GM18951 (cell line): ENCODE measurements around the gene WDCP.
"Not testable (repeated sequence)": the region's sequence is repeated elsewhere in the genome, so short reads cannot be mapped to it uniquely, and the experiment has no call there.

ENCODE experiments used
- POLR2A ChIP-seq: IDR thresholded peaks from 4 replicates; pipeline ENCODE4 v1.6.1; 2011; ENCODE audit warnings: mild to moderate bottlenecking; ENCODE audit not compliant: insufficient read length, insufficient read depth; ENCODE audit errors: extremely low read depth
- in situ Hi-C: fragments of 300-500 bp; cut with MboI; formaldehyde crosslinking; loops from one replicate; pipeline ENCODE4 v1.12.0; 2022; ENCODE audit warnings: low sequenced_read_pairs, mixed read lengths, inconsistent platforms; ENCODE audit not compliant: unreplicated experiment

The WDCP gene

GRCh38 chr2:24046930-24047702 lies at the start of gene WDCP:
Gene WDCP, minus strand, starts transcription at chr2:24047391. Its CDS starts 7,897 bp downstream, at chr2:24039494.
- in situ Hi-C loops: no loop called here
- TF ChIP-seq POLR2A: peak; percentile 88

- in situ Hi-C loops: not testable (repeated sequence)
Measured at GRCh38 chr2:24095171-24095677, 48.0 kb upstream of the WDCP start.

GRCh38 chr2:24093270-24093669 lies 46.1 kb upstream of the WDCP start:
- in situ Hi-C loops: not testable (repeated sequence)

GRCh38 chr2:24088821-24089359 lies 41.7 kb upstream of the WDCP start:
- no peak for TF ChIP-seq POLR2A
- in situ Hi-C loops: no loop called here

GRCh38 chr2:24087032-24087431 lies 39.8 kb upstream of the WDCP start:
- in situ Hi-C loops: no loop called here
- TF ChIP-seq POLR2A: no peak

GRCh38 chr2:24086241-24086640 lies 39.0 kb upstream of the WDCP start:
- in situ Hi-C loops: no loop called here
- TF ChIP-seq POLR2A: no peak

GRCh38 chr2:24085200-24085489 lies 38.0 kb upstream of the WDCP start:
- in situ Hi-C loops: no loop called here
- TF ChIP-seq POLR2A: no peak

GRCh38 chr2:24084386-24085199 lies 37.4 kb upstream of the WDCP start, which contains the start of gene TP53I3:
Gene TP53I3, minus strand, starts transcription at chr2:24084834. Its CDS starts 508 bp downstream, at chr2:24084326.
- in situ Hi-C loops: no loop called here
- TF ChIP-seq POLR2A: peak; percentile 70

GRCh38 chr2:24083567-24084385 lies 36.6 kb upstream of the WDCP start:
- TF ChIP-seq POLR2A: peak; percentile 62
- in situ Hi-C loops: no loop called here

- in situ Hi-C loops: no loop called here
- TF ChIP-seq POLR2A: no peak
Measured at GRCh38 chr2:24082787-24083566, 35.8 kb upstream of the WDCP start.

GRCh38 chr2:24080701-24081100 lies 33.5 kb upstream of the WDCP start:
- no peak for TF ChIP-seq POLR2A
- in situ Hi-C loops: no loop called here

GRCh38 chr2:24077879-24078278 lies 30.7 kb upstream of the WDCP start:
- in situ Hi-C loops: no loop called here
- TF ChIP-seq POLR2A: no peak
